HG03060 (cell line): ENCODE measurements around the gene SAXO1.

Experiments
- ATAC-seq: cut with Tn5 transposase; IDR thresholded peaks from one replicate; pipeline ENCODE4 v1.9.1; 2021; ENCODE audit warnings: low read depth, moderate number of reproducible peaks; ENCODE audit not compliant: unreplicated experiment

The SAXO1 gene

DNA sequence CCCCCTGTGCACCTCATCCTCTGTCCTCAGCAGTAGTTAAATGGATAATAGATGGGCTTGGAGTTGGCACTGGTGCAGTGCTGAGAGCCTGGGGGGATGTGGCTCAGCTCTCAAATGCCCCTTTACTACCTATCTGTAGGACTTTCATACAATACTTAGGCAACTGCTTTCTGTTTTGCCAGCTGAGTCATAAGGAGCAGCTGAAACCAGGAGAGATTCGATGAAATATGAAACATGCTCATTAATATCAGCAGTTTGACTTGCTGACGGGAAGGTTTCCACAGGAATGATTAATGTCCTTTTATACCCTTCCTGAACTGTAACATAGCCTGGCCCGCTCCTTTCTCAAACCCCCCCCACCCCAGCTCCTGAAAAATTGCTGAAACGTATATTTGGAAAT lies 142.6 kb downstream of the SAXO1 start:
- ATAC-seq: peak; percentile 65

DNA sequence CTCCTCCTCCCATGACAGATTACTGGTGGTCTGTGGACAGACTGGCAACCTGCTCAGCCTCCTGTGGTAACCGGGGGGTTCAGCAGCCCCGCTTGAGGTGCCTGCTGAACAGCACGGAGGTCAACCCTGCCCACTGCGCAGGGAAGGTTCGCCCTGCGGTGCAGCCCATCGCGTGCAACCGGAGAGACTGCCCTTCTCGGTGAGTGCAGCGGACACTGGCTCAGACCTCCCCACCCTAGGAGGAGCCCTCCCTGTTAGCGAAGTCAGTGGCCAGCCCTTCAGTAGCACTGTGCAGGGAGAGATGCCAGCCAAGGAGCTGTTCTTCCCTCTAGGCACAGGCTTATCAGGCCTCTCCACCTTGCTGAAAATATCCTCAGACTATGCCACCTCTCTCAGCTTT lies 143.5 kb downstream of the SAXO1 start:
- ATAC-seq: no peak

DNA sequence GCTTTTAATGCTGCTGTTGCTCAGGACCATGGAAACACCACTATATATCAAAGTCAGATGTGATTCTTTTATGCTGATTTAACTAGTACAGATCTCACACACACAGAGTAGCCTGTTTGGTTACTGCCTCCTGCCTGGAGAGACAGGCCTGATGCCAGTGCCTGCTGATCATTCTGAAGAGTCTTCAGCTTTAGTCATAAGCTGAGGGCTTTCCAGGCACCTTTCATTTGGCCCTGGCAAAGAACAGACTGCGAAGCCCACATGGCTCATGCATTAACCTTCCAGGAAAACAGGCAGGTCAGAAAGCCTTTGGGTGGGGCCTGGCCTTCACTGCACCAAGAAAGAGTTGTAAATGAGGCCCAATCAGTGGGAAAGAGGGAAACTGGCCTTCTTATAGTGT lies 144.7 kb downstream of the SAXO1 start:
- ATAC-seq: no peak

DNA sequence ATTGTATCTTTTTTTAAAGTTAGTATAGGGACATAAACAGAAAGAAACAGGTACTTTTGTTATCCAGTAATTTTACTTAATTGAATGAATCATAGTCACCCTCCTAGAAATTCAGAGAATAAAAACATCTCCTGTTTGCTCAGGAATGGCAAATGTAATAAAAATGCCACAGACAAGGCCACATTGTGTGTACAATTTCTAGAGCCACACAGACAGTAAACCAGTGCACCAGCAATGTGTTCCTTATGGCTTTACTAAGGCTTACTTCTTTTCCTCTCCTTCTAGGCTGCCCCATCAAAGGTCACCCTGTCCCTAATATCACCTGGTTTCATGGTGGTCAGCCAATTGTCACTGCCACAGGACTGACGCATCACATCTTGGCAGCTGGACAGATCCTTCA lies 145.5 kb downstream of the SAXO1 start:
- no peak for ATAC-seq

DNA sequence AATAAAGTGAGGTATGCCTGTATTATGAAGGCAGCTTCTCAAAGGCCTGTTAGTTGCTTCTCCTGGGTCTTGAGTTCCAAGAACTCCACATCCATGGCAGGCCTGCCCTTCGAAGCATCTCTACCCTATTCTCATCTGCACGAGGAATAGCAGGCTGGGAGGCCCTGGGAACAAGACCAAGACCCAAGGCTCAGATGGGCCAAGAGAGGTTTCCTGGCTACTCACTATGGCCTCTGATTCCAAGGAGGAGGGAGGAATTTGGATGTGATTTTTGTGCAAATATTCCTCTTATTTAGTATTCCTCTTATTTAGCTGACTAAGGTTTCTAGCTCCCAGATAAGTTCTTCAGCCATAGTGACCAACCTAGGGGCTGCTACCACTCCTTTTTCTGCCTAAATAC lies 151.3 kb downstream of the SAXO1 start:
- no peak for ATAC-seq

DNA sequence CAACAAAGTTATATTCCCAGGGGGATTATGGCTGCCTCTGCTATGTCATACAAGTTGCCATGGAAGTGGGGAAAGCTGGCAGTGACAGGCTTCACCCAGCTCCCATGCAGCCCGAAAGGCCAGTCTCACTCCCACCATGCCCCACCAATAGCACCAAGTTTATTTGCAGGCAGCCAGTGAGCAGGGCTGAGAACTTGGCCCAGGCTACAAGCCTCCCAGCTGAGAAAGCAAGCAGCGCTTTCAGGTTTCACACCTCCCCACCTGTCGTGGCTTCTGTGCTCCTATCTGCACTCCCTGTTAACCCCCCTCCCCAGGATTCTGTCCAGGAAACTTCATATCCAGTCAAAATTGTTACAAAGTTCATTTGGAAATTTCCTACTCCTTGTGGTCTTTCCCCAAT lies 155.0 kb downstream of the SAXO1 start:
- no peak for ATAC-seq
